GM10266 (cell line): ENCODE data around the gene PFDN1.
"Not testable (repeated sequence)": the region's sequence is repeated elsewhere in the genome, so short reads cannot be mapped to it uniquely, and the experiment has no call there.

Source experiments
- DNase-seq: peaks from one replicate; pipeline ENCODE4 v3.0.0; 2012; ENCODE audit errors: extremely low spot score
- TF ChIP-seq, protein P1 (sequence below): IDR thresholded peaks from 2 replicates; pipeline ENCODE4 v1.5.1; 2012; ENCODE audit warnings: mild to moderate bottlenecking, low read depth; ENCODE audit not compliant: control insufficient read depth, insufficient read depth; ENCODE audit errors: missing control alignments

The PFDN1 gene

DNA sequence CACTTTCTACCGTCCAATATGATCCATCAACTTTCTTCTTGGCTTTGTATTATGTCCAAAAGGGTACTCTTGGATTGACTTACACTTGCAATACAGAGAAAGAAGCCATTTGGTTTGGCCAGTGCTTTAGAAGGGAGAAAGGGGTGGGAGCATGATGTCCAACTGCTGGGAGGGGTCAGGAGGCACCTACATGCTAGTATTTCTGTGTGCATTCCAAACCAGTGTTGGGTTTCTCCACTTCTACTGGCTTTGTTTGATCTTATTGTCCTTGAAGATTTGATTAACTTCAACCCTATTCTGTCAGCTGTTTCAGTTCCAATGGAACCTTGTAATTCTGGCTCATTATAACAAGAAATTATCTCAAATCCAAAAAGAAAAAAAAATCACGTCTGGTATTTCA, 100.3 kb downstream of the PFDN1 start:
- TF ChIP-seq, protein P1, sequence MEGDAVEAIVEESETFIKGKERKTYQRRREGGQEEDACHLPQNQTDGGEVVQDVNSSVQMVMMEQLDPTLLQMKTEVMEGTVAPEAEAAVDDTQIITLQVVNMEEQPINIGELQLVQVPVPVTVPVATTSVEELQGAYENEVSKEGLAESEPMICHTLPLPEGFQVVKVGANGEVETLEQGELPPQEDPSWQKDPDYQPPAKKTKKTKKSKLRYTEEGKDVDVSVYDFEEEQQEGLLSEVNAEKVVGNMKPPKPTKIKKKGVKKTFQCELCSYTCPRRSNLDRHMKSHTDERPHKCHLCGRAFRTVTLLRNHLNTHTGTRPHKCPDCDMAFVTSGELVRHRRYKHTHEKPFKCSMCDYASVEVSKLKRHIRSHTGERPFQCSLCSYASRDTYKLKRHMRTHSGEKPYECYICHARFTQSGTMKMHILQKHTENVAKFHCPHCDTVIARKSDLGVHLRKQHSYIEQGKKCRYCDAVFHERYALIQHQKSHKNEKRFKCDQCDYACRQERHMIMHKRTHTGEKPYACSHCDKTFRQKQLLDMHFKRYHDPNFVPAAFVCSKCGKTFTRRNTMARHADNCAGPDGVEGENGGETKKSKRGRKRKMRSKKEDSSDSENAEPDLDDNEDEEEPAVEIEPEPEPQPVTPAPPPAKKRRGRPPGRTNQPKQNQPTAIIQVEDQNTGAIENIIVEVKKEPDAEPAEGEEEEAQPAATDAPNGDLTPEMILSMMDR: no peak
- DNase-seq: no peak

DNA sequence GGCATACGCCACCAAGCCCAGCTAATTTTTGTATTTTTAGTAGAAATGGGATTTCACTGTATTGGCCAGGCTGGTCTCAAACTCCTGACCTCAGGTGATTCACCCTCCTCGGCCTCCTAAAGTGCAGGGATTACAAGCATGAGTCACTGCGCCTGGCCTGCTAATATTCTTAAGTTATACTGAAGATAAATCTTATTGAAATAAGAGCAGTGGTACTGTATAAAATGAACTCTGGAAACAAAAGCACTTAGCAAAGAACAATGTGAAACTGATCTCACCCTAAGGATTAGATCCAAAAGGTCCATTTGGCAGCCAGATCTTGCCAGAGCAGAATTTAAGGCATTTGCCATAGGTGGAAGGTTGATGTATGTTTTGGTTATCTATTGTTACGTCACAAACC, 100.8 kb downstream of the PFDN1 start:
- no peak for DNase-seq

DNA sequence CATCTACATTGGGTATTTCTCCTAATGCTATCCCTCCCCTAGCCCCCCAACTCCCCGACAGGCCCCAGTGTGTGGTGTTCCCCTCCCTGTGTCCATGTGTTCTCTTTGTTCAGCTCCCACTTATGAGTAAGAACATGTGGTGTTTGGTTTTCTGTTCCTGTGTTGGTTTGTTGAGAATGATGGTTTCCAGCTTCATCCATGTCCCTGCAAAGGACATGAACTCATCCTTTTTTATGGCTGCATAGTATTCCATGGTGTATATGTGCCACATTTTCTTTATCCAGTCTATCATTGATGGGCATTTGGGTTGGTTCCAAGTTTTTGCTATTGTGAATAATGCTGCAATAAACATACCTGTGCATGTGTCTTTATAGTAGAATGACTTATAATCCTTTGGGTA, 104.0 kb downstream of the PFDN1 start:
- not testable (repeated sequence) for DNase-seq

More for the DNA sequence above, 100.8 kb downstream of the PFDN1 start:
- TF ChIP-seq, protein P1: no peak

DNA sequence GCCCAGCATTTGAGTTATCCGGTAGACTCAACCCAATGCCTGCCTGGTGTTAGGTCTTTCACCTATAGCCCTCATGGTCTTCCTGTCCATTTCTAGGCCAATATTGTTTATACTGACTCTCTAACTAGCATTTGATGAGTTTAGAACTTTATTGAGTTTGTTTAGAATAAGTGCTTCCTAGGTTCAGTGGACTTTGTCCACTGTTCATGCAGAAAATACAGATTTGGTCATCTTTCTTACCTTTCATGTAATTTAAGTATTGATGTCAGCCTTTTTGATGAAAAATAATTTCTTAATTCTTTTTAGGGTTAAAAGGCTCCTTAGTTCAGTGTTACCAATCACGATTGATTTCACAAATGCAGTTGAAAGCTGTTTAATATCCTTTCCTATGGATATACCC, 105.9 kb downstream of the PFDN1 start:
- DNase-seq: no peak
- TF ChIP-seq, protein P1: no peak

DNA sequence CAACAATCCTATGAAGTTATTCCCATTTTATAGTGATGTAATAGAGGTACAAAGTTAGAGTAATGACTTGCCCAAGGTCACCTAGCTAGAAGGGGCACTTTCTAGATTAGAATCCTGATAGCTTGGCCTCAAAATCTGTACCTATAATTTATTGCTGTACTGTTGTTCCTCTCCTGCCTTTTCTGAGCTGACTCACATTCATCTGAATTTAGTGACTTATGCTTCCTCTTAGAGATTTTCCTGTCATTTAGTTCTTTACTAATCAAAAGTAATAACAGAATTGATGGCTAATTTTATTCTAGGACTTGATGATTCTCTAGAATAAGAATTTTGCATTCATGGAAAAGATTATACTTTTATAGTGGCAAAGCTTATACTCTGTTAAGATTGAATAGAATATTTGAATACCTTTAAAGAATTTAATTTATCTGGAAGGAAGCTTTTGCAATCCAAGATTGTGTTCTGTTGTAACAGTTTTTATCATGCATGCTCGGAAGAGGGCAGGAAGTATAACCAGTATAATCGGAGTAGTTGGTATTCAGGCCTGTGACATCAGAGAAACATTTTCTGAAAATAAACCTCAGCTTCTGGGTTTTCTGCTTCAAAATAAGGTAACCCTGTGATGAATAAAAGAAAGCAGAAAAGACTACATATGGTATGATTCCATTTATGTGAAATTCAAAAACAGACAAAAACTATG, 106.6 kb downstream of the PFDN1 start:
- no peak for DNase-seq
- TF ChIP-seq, protein P1: no peak
